NCI-H2029 treated with DMSO at 0.1 percent for 48 hours (cell line): Measurements from ENCODE around the gene VAV2.
"Not testable (repeated sequence)": the region's sequence is repeated elsewhere in the genome, so short reads cannot be mapped to it uniquely, and the experiment has no call there.

Experiments used
- DNase-seq: peaks from one replicate; lab custom pipeline; 2025; lab: John Stamatoyannopoulos, UW

The VAV2 gene

GRCh38 chr9:133938086-133938485 lies 54.0 kb downstream of the VAV2 start:
- no peak for DNase-seq

GRCh38 chr9:133937120-133937519 lies 55.0 kb downstream of the VAV2 start:
- no peak for DNase-seq

DNA sequence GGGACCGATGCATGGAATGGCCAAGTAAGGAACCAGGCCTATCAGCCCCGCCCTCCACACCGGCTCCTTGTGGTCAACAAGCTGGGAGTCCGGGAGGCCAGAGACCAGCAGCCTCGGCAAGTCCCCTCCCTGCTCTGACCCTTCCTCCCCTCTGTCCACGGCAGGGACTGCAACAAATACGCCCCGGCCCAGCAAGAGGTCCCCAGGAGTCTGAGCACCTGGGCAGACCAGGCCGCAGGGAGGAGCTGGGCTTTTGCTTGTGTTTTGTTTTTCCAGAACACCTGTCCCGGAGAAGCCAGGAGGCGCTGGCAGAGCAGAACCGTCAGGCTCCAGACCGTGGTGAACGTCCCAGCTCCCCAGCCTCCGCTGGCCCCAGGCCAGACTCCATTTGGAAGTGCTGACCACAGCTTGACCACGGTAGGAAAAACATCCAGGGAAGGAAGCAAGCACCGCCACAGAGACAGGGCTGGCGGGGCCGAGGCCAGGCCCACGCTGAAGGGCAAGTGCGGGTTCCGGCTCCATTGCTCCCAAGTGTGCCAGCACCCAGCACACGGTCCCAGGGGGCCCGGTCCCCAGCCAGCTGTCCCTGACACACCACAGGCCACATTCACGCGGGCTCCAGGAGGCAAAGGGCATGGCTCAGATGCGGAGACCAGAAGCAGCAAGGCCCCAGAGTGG lies 56.7 kb downstream of the VAV2 start:
- DNase-seq, result no peak

DNA sequence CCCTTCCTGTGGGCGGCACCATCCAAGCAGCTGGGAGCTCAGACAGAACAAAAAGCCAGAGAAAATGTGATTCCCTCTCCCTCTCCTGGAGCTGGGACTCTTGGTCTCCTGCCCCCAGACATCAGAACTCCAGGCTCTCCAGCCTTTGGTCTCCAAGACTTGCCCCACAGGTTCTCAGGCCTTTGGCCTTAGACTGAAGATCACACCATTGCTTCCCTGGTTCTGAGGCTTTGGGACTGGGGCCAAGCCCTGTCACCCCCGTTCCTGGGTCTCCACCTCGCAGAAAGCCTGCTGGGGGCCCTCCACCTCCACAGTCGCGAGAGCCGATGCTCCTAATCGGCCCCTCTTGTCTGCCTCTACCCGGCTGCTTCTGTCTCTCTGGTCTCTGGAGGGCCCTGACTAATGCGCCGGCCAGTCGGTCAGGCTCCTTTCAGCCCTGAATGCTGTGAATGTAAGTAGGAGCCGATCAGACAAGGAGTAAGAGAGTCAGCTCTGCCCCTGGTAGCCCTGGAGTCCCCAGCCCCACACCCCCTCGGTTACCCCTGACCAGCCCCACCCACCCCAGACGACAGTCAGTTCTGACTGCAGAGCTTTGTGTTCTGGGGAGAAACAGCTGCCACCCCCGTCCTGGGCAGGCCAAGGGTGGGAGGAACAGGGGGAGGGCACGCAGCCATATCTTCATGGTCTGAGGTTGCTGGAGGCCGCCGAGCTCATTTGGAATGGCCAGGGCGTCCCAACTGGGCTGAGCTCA lies 57.5 kb downstream of the VAV2 start:
- no peak for DNase-seq

- no peak for DNase-seq
Measured at GRCh38 chr9:133933426-133934026, 58.6 kb downstream of the VAV2 start.

DNA sequence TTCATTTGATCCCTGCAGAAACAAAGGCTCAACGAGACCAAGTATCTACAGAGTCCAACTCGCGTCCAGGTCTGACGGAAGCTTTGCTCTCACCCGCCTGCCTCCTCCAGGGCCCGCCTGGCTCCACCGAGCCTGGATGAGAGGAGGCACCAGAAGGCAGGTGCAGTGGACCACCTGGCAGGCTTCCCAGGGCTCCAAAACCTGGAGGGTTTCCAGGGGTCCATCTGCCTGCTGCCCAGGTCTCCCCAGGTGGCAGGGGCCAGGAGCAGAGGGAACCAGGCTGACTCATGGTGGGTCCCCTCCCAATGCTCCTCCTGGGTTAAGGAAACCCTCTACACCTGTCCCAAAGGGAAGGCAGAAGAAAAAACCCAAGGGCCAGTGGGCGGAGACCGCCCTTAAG lies 59.5 kb downstream of the VAV2 start:
- DNase-seq, result no peak

DNA sequence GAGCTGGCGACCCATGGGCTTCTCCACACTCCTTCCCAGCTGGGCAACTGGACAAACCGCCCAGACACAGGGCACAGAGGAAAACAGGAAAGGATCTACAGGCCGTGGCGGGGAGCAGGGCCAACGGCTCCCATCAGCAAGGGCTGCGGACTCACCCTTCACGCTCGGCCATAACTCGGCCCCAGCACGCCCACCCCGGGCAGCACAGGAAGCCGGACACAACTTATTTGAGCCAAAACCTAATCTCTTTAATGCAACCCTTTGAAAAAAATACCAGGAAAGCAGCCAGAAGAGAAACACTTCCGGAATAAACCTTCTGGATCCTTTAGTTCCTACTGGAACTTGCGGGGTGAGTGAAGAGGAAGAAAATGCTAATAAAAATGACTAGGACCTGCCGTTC lies 59.9 kb downstream of the VAV2 start:
- no peak for DNase-seq

DNA sequence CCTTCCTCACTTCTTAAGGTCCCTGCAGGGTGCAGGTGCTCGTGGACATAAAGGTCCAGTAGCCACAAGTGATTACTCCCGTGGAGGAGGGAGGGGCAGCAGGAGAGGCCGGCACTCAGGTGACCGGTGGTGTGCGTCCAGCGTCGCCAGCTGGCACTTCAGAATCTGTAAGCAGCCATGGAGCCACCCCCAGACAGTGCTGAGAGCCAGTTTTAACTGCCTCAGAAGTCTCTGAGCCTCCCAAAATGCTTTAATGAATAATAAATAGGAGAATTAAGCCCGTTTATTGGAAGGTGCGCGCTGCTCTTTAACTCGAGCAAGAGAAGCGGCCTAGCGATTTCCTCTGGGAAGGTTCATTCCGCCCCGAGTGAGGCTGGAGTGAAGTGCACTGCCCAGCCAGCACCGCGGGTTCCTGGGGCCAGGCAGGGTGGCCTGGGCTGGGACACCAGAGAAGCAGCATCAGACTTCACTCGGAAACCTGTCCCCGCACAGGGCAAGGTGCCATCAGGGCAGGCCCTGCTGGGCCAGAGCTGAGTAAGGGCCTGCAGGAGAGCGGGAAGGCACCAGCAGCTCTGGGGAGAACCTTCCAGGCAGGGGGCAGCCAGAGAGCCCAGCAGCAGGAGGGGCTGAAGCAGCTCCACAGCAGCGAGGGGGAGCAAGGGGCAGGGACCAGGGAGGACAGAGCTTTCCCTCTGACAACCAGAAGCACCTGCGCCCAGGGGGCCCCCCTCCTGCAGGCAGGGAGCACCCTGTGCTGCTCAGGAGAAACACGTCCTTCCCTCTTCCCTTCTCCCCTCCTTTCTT lies 61.2 kb downstream of the VAV2 start:
- DNase-seq, result no peak

- no peak for DNase-seq
Measured at GRCh38 chr9:133930046-133930681, 62.0 kb downstream of the VAV2 start.

- no peak for DNase-seq
Measured at GRCh38 chr9:133929599-133929998, 62.5 kb downstream of the VAV2 start.

DNA sequence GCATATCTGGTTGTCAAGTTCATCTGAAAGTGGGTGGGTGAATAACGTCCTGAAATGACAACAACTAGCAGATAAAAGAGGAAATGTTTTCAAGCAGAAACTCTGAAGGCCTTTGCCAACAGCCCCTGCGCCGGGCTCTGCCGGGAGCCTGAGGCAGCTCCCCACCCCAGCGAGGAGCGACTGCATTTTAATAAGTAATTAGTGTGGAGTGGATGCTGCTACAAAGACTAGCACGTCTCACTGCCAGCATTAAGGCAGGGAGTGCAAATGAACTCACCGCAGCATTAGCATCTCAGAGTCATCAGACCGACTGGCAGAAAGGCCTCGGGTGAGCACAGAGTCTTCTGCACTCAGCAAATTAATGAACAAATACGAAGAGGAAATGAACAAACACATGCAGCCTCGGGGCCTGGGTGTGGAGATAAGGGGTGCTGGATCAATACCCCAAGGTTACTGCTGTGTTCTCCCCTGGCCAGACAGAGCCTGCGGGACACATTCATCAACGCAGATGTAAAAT lies 63.8 kb downstream of the VAV2 start:
- DNase-seq, result no peak

DNA sequence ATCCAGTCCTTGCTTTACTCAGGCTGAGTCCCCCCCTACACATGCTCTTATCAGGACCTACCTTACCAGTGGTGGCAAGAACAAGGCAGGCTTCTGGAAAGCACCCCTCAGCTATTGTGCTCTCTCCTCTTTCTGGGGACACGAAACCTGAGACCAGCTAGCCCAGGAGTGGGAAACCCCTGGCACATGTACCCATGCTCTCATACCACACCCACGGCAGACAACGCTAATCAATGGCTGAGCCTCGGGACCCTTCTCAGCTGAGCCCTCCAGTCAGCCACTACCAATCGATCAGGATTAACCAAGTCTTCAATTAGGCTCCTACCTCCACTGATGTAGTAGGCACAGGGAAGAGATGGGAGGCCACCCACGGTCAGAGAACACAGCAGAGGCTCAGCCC lies 65.1 kb downstream of the VAV2 start:
- DNase-seq, result no peak

DNA sequence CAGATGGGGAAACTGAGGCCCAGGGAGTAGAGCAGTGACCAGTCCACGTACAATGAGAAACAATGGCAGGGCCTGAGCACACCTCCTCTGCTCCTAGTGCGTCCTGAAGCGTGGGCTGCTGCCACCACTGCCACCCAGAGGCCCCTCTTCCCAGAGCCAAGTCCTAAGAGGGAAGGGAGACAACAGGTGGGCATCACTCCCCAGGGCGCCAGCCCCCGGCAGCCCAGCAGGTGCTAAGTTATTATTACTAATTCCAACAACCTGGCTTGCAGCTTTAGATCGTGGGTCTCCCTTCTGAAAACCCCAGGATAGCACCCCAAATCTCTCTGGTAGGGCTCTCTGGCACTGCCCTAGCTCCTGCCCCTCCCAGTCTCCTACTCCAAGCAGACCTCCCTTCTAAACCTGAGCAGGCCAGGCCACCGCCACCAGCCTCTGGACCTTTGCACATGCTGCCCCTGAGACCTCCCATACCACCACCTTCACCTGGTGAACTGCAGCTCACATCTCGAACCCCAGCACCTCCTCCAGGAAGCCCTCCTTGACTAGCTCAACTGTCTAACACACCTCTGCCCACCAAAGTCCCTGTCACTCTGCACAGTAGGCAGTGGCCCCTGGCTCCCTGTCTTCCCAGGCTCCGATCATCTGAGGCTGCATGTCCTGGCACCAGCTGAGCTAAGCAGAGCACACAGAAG lies 65.8 kb downstream of the VAV2 start:
- DNase-seq, result no peak

GRCh38 chr9:133924453-133924852 lies 67.7 kb downstream of the VAV2 start:
- no peak for DNase-seq

- DNase-seq, result not testable (repeated sequence)
Measured at GRCh38 chr9:133923608-133924007, 68.5 kb downstream of the VAV2 start.

- no peak for DNase-seq
Measured at GRCh38 chr9:133921866-133922265, 70.3 kb downstream of the VAV2 start.

DNA sequence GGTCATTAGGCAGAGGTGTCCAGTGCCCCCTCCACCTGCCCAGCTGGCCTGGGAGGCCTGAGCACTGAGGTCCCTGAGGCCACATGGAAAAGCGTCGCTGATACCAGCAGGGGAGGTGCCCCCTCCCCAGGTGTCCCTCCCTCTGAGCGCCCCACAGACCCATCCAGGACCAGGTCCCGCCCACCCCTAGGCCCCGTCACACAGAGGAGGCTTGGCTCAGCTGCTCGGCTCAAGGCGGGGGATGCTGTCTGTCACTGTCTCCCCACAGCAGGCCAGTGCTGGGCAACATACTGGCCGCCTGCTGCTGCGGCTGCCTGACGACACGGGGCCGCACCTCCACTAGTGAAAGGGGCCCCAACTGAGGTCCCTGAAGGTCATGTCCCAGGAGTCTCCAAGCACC lies 71.7 kb downstream of the VAV2 start:
- no peak for DNase-seq

DNA sequence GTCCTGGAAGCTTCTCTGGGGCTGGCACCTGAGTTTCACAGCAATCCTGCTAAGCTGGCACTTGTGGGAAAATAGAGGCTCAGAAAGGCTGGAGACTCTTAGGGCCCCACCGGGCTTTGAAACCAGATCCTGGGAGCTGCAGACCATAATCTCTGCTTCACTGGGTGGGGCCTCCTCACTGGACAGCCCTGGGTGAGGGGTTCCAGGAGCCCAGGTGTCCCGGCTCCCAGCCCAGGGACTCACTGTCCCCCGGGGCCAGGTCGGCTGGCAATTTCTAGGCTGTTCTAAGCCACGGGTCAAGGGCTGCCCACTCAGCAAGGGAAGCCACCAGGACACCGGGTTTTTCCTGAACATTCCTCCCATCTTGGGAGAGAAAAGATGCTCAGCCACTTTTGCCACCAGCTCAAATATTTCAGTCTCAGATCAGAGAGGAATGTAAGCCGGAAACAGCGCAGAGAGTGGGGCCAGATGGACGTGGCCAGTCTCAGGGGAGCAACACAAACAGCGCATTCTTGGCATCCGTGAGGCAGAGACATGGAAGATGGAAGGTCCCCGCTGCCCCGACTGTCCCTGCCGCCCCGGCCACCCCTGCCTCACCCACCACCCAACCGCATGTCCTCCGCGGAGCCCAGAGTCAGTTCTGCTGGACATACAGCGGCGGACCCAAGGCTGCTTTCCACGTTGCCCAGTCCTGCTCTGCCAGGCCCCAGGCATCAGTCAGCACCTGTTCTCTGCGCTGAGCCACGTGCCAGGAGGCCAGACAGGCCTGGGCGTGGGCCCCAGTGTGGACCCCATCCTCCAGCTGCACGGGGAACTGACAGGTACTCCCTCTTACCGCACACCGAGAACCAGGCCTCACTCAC lies 72.6 kb downstream of the VAV2 start:
- no peak for DNase-seq

DNA sequence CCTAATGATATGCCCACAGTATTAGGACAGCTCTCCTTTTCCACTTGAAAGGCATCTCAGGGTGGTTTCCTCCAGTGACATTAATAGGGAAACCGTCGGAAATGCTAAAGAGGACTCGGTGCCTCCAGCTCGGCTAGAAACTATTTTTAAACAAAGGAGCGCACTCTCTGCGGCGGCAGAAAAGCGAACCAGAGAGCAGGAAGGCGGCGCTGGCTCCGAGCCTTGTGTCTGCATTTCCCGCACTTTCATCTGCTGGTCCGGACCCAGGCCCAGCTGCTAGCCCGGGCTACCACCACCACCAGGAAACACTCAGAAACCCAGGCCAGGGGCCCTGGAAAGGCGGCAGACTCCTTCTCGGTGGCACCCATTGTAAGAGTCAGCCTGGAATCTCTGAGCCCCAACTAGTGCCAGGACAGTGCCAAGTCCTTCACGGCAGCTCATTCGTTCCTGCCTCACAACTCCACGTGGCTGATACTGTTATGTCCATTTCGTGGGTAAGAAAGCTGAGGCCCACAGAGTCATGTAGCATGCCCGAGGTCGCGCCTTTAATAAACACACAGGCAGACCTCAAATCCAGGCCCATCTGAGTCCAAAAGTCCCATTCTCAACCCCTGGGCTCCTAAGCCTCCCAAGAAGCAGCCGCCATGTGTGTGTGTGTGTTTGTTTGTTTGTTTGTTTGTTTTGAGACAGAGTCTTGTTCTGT lies 73.9 kb downstream of the VAV2 start:
- no peak for DNase-seq

DNA sequence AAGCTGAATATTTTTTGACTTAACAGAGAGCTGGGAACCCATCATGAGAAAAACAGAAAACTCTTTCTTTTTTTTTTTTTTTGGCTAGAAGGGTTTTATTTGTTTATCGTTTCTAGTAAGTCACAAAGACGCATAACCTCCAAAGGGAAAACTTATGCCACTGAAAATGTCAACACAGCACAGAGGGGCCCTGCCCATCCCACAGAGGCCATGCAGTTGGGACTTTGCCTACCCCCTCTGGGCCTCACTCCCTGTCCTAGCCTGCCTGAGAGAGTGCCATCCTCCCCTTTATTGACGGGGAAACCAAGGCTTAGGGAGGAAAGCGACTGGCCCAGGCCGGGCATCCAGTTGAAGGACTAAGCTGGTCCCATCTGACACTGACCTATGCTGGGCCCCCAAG lies 74.7 kb downstream of the VAV2 start:
- DNase-seq, result no peak
